ENCODE data around the gene LRMDA. TPM values are rescaled to one million over a fixed set of nuclear protein-coding genes. Genes with fewer than 3 reads are reported as not detected.

Gene LRMDA
- total RNA-seq, 1 experiment from 2014 or later: 4.8 TPM

- H3K9me2 ChIP-seq (ENCODE audit: insufficient read depth): no peaks in the 10 kb centered on the region
- no peaks in the 10 kb centered on the region for H3K4me1 ChIP-seq (ENCODE audit: control insufficient read depth in 1 of 2, insufficient read depth in 2 of 2, low read length in 2 of 2)
- ChIA-PET CTCF (no interaction called here), POLR2A (no interaction called here), RAD21 (ENCODE audit: low non-redundant PET in 1 of 2, low total read pairs in 2 of 2, uncharacterized antibody in 2 of 2, unreplicated experiment in 2 of 2) (no interaction called here)
- no peak for DNase-seq (ENCODE audit: low read depth, low spot score)
- no peak overlapping the region for H3K9ac ChIP-seq (ENCODE audit: low read length)
- H2AFZ ChIP-seq (ENCODE audit: low read depth, low read length, poor library complexity, severe bottlenecking): no peak overlapping the region
- H3K4me2 ChIP-seq (ENCODE audit: low read length): no peak overlapping the region
- H4K20me1 ChIP-seq (ENCODE audit: insufficient read depth): no peaks in the 10 kb centered on the region
- H3K27ac ChIP-seq (ENCODE audit: low read depth, low read length): no peak overlapping the region
- intact Hi-C loops (cut with micrococcal nuclease): no loop called here
- peaks cover 17% of the 10 kb centered on the region for H3K27me3 ChIP-seq (ENCODE audit: insufficient read depth, low read length)
- H3K4me3 ChIP-seq (replicated peaks in 1 of 2; ENCODE audit: low read depth in 1 of 2, low read length in 2 of 2): no peak overlapping the region
- H3K9me3 ChIP-seq (ENCODE audit: control insufficient read depth in 1 of 2, insufficient read depth in 1 of 2, low read depth in 1 of 2, low read length in 2 of 2): no peaks in the 10 kb centered on the region
- H3K36me3 ChIP-seq (ENCODE audit: control insufficient read depth in 1 of 2, insufficient read depth in 2 of 2, low read length in 2 of 2): no peaks in the 10 kb centered on the region
- no peaks in the 10 kb centered on the region for H3K79me2 ChIP-seq (ENCODE audit: insufficient read depth, low read length)
- TF ChIP-seq TCF7L2 (IDR thresholded peaks at IDR 0.05; ENCODE audit: borderline replicate concordance, extremely low read depth, insufficient read depth, insufficient read length) (no peak), MAX (IDR thresholded peaks at IDR 0.05) (no peak), YY1 (IDR thresholded peaks at IDR 0.05; ENCODE audit: extremely low read depth, insufficient replicate concordance, low read depth, low read length) (no peak), ATF3 (IDR thresholded peaks at IDR 0.05) (no peak), ZNF274 (IDR thresholded peaks at IDR 0.05; ENCODE audit: low read depth, low read length) (no peak), EZH2 (IDR thresholded peaks at IDR 0.05) (no peak), ZFX (IDR thresholded peaks at IDR 0.05) (no peak), FOSL1 (IDR thresholded peaks at IDR 0.05; ENCODE audit: low read depth) (no peak), SIN3A (IDR thresholded peaks at IDR 0.05; ENCODE audit: low read depth) (no peak)
- no peak for ATAC-seq
- no TSS peak for BruUV-seq (replicated peaks)
Observed at GRCh38 chr10:76012716-76013327, 581.4 kb downstream of the LRMDA start.

GRCh38 chr10:76015245-76015644 lies 583.8 kb downstream of the LRMDA start:
- POLR2A ChIA-PET: no interaction called here
- CTCF ChIA-PET: no interaction called here

More at GRCh38 chr10:76015245-76015644, 583.8 kb downstream of the LRMDA start:
- Histone ChIP-seq H3K9ac (ENCODE audit: low read length) (no peak overlapping the region), H3K27ac (ENCODE audit: low read depth, low read length) (no peak overlapping the region), H3K9me3 (ENCODE audit: control insufficient read depth in 1 of 2, insufficient read depth in 1 of 2, low read depth in 1 of 2, low read length in 2 of 2) (no peaks in the 10 kb centered on the region), H3K4me1 (ENCODE audit: control insufficient read depth in 1 of 2, insufficient read depth in 2 of 2, low read length in 2 of 2) (no peaks in the 10 kb centered on the region), H2AFZ (ENCODE audit: low read depth, low read length, poor library complexity, severe bottlenecking) (no peak overlapping the region), H3K9me2 (ENCODE audit: insufficient read depth) (no peaks in the 10 kb centered on the region), H4K20me1 (ENCODE audit: insufficient read depth) (no peaks in the 10 kb centered on the region), H3K79me2 (ENCODE audit: insufficient read depth, low read length) (no peaks in the 10 kb centered on the region), H3K4me2 (ENCODE audit: low read length) (no peak overlapping the region), H3K27me3 (ENCODE audit: insufficient read depth, low read length) (peaks cover 5% of the 10 kb centered on the region), H3K36me3 (ENCODE audit: control insufficient read depth in 1 of 2, insufficient read depth in 2 of 2, low read length in 2 of 2) (no peaks in the 10 kb centered on the region), H3K4me3 (replicated peaks in 1 of 2; ENCODE audit: low read depth in 1 of 2, low read length in 2 of 2) (no peak overlapping the region)
- RAD21 ChIA-PET (ENCODE audit: low non-redundant PET in 1 of 2, low total read pairs in 2 of 2, uncharacterized antibody in 2 of 2, unreplicated experiment in 2 of 2): no interaction called here
- no peak for ATAC-seq
- intact Hi-C loops (cut with micrococcal nuclease): no loop called here
- no TSS peak for BruUV-seq (replicated peaks)
- TF ChIP-seq POLR2AphosphoS5 (IDR thresholded peaks at IDR 0.05; ENCODE audit: low read depth, low read length): no peak
- no peak for TF ChIP-seq RAD21 (IDR thresholded peaks at IDR 0.05; ENCODE audit: low read depth)
- no peak for TF ChIP-seq SP1 (IDR thresholded peaks at IDR 0.05; ENCODE audit: low read depth)
- DNase-seq (ENCODE audit: low read depth, low spot score): no peak

Data from HCT116 (cell line).